Upper lobe of left lung (tissue), 4 donors: Measurements from ENCODE around the gene MBOAT7.

Source experiments
- CTCF ChIP-seq, 6 experiments: fragments of 450-650 bp in 4 of 6; fragments of 200-600 bp in 2 of 6; sonication (generic) in 2 of 6; IDR thresholded peaks; one replicate each; pipeline ENCODE4 v1.5.1; 2016 to 2019; ENCODE audit warnings: antibody characterized with exemption in 6 of 6
- EP300 ChIP-seq, 4 donors: sonication (generic); formaldehyde crosslinking; IDR thresholded peaks; one replicate each; pipeline ENCODE4 v1.5.1; 2017; ENCODE audit warnings: antibody characterized with exemption in 4 of 4, control low read depth in 2 of 4
- POLR2A ChIP-seq, 4 donors: fragments of 450-650 bp; IDR thresholded peaks; one replicate each; pipeline ENCODE4 v1.5.1; 2016 to 2017; ENCODE audit warnings: antibody characterized with exemption in 4 of 4, mild to moderate bottlenecking in 2 of 4

- TF ChIP-seq CTCF (IDR thresholded peaks at IDR 0.05) (no peak), POLR2A (IDR thresholded peaks at IDR 0.05) (no peak), EP300 (IDR thresholded peaks at IDR 0.05) (no peak)
Observed at GRCh38 chr19:54127688-54128440, 61.5 kb downstream of the MBOAT7 start.
